GM19324 (cell line): Measurements from ENCODE around the gene NR4A1.
A peak's percentile ranks its signal among the peaks of the same experiment; 100 is the strongest.

Source experiments
- ATAC-seq: cut with Tn5 transposase; IDR thresholded peaks from one replicate; pipeline ENCODE4 v1.9.1; 2021; ENCODE audit warnings: mild to moderate bottlenecking, moderate library complexity; ENCODE audit not compliant: unreplicated experiment, low FRiP score

NR4A1 gene

GRCh38 chr12:52015532-52016041 lies 35.7 kb upstream of the NR4A1 start:
- no peak for ATAC-seq

DNA sequence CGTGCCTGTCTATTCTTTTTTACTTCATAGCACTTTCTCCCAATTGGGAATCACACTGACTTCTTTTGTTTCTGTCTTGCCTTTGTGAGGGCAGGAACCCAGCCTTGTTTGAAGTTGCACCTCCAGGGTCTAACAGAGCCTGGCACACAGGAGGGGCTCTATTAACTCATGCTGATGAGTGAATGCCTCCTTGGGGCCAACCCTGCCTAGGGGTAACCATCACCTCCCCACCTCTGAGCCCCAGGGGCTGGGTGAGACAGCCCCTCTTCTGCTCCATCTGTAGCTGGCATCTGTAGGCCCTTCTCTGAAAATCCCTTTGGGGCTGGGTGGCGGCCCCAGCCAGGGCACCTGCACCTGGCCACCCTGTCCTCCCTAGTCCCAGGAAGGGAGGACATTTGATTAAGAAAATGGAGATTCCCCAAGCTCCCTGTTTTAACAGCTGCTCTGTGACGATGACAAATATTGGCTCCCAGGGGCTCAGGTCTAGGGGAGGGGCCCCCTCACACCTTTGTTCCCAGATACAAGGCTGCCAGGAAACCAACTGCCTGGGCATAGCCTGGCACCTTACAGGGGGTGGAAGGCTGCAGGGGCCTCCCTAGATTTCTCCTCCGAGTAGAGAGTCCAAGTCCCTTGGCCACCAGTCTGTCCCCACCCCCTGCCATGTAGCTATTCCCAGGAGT lies 32.7 kb upstream of the NR4A1 start:
- ATAC-seq: no peak

DNA sequence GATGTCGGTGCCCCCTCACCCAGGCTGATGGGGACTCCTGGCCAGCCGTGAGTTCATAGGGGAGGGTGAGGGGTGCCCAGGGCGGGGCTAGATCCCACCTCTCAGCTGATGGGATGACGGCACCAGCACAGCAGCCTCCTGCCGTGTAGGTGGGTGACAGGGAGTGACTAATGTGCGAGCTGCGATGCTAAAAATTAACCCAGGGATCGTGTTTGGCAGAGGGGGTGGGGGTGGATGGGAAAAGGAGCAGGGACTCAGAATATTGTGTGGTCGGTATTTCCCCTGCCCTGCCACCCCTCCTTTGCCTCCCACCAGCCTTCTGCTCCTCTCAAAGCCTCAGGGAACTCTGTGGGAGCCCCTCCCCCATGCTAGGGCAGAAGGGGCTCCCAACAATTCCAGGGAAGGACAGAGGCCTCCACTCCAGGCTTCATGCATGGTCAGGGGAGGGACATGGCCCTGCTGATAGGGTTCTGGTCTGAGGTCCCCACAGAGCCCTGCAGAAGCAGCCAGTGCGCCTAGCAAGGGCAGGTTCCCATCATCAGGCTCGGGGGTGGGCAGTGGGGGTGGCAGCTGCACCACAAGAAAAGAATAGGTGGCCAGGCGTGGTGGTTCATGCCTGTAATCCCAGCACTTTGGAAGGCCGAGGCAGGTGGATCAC lies 32.0 kb upstream of the NR4A1 start:
- no peak for ATAC-seq

GRCh38 chr12:52020539-52021336 lies 30.5 kb upstream of the NR4A1 start:
- ATAC-seq: no peak

GRCh38 chr12:52022841-52023181 lies 28.4 kb upstream of the NR4A1 start:
- ATAC-seq: no peak

GRCh38 chr12:52023182-52023975 lies 27.9 kb upstream of the NR4A1 start:
- ATAC-seq: no peak

DNA sequence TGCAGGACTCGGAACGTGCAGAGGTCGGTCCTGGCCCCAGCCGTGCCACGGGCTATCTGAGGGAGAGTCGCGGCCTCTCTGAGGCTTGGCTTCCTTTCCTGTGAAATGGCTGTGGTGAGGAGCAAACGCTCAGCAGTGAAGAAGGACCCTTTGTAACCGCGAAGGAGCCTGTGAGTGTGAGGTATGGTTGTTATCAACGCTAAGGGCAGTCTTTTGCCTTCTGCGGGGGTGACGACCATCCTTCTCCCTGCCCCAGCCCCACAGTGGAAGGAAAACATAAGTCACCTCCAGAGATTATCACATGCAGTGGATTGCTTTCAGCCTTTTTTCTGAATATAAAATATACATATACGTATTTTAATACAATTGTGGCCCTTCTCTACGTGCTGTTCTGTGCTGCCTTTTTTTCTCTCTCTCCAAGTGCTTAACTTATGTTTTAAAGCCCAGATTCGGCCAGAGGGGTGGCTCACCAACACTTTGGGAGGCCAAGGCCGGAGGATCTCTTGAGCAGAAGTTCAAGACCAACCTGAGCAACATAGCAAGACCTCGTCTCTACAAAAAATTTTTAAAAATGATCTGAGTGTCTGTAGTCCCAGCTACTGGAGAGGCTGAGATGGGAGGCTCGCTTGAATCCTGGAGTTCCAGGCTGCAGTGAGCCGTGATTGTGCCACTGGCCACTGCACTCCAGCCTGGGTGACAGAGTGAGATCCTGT lies 27.1 kb upstream of the NR4A1 start:
- no peak for ATAC-seq

GRCh38 chr12:52024845-52025230 lies 26.4 kb upstream of the NR4A1 start:
- no peak for ATAC-seq

- no peak for ATAC-seq
These were observed 25.0 kb upstream of the NR4A1 start for GRCh38 chr12:52026263-52026662.

DNA sequence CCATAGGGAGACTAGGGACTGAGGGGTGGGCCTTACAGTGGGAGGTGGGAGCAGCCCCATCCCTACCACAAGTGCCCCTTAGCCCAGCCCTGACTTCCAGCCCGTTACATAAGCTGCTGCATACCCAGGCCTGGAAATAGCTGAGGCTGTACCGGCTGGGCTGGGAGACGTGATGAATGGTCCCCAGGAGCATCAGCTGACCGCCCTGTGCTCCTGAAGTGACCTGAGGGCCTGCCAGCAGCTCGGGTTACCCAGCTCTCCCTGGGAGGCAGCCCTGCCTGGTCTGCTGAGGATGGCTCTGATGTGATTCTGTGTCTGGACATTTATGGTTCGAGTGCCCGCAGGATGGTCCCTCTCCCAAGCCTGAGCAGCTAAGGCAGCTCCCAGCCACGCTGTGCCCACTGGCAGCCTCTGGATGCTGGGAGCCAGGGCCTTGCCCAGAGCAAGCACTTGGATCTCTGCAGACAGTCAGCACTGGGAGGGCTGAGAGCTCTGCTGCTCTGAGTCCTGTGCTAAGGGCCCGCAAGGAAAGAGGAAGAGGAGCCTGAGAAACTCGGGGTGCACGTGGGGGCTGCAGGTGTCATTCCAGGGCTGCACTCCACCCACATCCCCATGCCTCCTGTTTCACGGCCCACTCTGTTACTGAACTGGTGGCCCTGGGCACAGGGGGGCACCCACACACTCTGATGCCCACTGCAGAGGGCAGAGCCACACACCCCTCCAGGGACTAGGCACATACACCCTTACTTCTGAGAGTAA lies 24.0 kb upstream of the NR4A1 start:
- no peak for ATAC-seq

GRCh38 chr12:52029685-52030084 lies 21.6 kb upstream of the NR4A1 start:
- no peak for ATAC-seq

- ATAC-seq: no peak
These were observed 18.8 kb upstream of the NR4A1 start for GRCh38 chr12:52032446-52032803.

GRCh38 chr12:52032804-52033445 lies 18.3 kb upstream of the NR4A1 start:
- peak; percentile 90 for ATAC-seq

DNA sequence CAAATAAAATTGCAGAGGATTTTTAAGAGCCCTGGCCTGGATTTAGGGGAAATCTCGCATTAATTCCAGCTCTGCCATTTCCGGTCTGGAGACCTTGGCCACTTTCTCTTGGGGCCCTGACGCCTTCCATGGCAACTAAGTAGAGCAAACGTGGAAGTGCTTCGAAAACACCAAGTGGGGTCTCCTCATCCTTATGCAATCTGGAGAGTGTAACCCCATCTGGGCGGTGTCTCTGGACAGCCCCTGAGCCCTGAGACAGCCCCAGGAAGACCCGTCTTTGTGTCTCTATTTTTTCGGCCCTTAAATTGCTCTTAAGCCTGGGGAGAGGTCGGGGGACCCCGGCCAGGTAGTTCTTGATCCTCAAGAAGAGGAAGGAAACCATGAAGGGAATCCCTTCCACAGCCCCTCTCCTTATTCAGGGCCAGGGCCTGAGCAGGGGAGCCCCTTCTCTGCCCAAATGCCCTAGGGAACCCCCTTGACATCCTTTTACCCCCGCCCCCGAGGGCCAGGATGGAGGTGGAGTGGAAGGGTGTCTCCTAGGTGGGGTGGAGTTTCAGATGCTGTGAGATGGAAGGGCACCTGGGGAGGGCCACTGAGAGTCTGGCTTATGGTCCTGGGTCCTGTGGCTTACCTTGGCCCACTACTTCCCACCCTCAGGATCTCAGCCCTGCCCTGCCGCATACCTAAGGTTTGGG lies 17.6 kb upstream of the NR4A1 start:
- no peak for ATAC-seq

- ATAC-seq: no peak
These were observed 16.1 kb upstream of the NR4A1 start for GRCh38 chr12:52035190-52035589.

DNA sequence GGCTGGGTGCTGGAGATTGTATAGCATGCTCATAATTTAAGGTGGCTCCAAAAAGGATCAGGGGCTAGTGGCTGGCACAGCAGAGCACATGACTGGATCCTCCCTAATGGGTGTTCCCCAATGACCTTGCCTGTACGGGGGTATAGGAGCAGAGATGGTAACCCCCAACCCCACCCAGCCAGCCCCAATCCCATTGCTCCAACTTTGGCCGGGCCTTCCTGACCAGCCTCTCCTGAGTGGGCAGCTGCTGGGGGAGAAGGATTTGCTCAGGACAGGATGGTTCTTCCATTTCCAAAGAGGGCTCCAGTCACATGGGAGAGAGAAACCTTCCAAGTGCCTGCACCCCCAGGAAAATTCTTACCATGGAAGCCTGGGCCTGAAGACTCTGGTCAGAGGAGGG lies 15.3 kb upstream of the NR4A1 start:
- no peak for ATAC-seq

- peak; percentile 61 for ATAC-seq
These were observed 14.6 kb upstream of the NR4A1 start for GRCh38 chr12:52036587-52037171.

- ATAC-seq: no peak
These were observed 13.9 kb upstream of the NR4A1 start for GRCh38 chr12:52037248-52037861.
